GM23248 (cell line): ENCODE data around the gene ADGRD1.

ENCODE experiments used
- EZH2 ChIP-seq: fragments of 200-600 bp; sonication (generic); IDR thresholded peaks from 2 replicates; pipeline ENCODE4 v1.6.1; 2018; ENCODE audit warnings: antibody characterized with exemption, mild to moderate bottlenecking; ENCODE audit not compliant: insufficient read depth, poor library complexity, severe bottlenecking
- EZH2phosphoT487 ChIP-seq: fragments of 200-600 bp; sonication (generic); IDR thresholded peaks from 2 replicates; pipeline ENCODE4 v1.6.1; 2018; ENCODE audit warnings: antibody characterized with exemption, moderate library complexity, mild to moderate bottlenecking, low read depth; ENCODE audit not compliant: insufficient read depth

DNA sequence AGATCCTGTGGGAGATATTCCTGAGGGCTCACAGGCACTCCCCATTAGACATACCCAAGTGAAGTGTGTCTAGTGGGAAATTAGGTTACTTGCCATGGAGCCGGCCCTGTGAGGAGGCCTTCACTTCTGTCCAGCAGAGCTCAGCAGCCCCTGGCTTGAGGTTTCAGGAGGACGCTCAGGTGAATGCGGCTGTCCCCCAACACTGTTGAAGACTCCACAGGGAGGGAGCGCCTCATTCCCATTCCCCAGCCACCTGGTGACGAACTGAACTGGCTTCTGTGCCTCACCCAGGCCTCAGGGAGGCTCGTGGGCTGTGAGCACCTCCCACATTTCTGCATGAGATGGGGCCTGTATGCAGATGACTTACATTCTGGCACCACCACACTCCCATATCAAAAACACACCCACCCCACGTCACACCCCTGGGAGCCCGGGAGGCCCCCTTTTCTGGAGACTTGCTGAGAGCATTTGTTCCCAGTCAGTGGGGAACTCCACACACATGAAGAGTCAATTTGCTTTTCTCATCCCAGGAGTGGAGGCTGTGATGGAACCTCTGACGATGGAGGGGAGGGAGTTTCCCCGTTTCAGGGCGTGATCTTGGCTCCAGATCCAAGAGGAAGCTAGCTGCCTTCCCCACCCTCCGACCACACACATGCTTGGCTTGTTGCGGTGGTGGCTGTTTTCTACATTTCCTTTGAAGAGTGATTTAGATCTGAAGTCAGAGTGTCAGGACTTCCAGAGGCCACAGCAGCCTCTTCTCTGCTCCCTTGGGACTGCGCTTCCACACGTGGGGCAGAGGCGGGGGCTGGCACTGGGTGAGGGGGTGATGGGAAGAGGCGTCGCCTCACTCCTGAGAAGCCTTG lies 120.7 kb downstream of the ADGRD1 start:
- TF ChIP-seq EZH2 (no peak), EZH2phosphoT487 (no peak)
